GM12875 (cell line): ENCODE measurements around the gene BBS2.

ENCODE experiments used
- H3K4me3 ChIP-seq: one replicate; pipeline ENCODE4 v1.5.1; 2011; ENCODE audit warnings: low read depth, low read length, control low read depth
- TF ChIP-seq, protein P1 (sequence below): IDR thresholded peaks from 2 replicates; pipeline ENCODE4 v1.5.1; 2011; ENCODE audit warnings: low read depth, mild to moderate bottlenecking, control low read depth, inconsistent platforms, low read length, moderate library complexity, borderline replicate concordance; ENCODE audit not compliant: insufficient read depth

BBS2 gene

GRCh38 chr16:56542039-56542438, 22.2 kb upstream of the BBS2 start:
- TF ChIP-seq, protein P1, sequence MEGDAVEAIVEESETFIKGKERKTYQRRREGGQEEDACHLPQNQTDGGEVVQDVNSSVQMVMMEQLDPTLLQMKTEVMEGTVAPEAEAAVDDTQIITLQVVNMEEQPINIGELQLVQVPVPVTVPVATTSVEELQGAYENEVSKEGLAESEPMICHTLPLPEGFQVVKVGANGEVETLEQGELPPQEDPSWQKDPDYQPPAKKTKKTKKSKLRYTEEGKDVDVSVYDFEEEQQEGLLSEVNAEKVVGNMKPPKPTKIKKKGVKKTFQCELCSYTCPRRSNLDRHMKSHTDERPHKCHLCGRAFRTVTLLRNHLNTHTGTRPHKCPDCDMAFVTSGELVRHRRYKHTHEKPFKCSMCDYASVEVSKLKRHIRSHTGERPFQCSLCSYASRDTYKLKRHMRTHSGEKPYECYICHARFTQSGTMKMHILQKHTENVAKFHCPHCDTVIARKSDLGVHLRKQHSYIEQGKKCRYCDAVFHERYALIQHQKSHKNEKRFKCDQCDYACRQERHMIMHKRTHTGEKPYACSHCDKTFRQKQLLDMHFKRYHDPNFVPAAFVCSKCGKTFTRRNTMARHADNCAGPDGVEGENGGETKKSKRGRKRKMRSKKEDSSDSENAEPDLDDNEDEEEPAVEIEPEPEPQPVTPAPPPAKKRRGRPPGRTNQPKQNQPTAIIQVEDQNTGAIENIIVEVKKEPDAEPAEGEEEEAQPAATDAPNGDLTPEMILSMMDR = no peak
- no peak overlapping the region for H3K4me3 ChIP-seq

- H3K4me3 ChIP-seq = no peak overlapping the region
Observed at GRCh38 chr16:56539656-56540055, 19.8 kb upstream of the BBS2 start.

GRCh38 chr16:56538331-56538730, 18.5 kb upstream of the BBS2 start:
- TF ChIP-seq, protein P1 = no peak

More at GRCh38 chr16:56539656-56540055, 19.8 kb upstream of the BBS2 start:
- TF ChIP-seq, protein P1 = no peak

GRCh38 chr16:56534847-56535383, 15.1 kb upstream of the BBS2 start:
- TF ChIP-seq, protein P1 = no peak
- no peak overlapping the region for H3K4me3 ChIP-seq

More at GRCh38 chr16:56538331-56538730, 18.5 kb upstream of the BBS2 start:
- H3K4me3 ChIP-seq = no peak overlapping the region

DNA sequence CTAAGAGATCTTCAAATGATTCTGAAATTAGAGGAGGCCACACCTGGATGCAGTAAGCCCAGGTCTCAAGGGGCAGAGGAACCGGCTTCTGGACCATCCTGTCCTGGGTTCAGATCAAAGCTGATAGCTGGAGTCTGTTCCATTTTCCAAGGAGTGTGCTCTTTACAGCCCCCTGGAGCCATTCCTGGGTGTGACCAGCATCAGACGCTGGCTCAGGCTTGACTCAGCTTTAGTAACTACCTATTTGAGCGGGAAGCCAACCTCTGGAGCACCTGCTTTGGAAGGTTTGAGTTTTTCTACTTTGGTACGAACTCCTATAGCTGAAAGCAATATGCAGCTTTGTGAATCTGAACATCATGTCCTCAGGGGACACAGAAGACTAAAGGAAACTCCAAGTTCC, 12.9 kb upstream of the BBS2 start:
- H3K4me3 ChIP-seq = no peak overlapping the region
- TF ChIP-seq, protein P1 = no peak

GRCh38 chr16:56530872-56531271, 11.0 kb upstream of the BBS2 start:
- TF ChIP-seq, protein P1 = no peak
- H3K4me3 ChIP-seq = no peak overlapping the region

DNA sequence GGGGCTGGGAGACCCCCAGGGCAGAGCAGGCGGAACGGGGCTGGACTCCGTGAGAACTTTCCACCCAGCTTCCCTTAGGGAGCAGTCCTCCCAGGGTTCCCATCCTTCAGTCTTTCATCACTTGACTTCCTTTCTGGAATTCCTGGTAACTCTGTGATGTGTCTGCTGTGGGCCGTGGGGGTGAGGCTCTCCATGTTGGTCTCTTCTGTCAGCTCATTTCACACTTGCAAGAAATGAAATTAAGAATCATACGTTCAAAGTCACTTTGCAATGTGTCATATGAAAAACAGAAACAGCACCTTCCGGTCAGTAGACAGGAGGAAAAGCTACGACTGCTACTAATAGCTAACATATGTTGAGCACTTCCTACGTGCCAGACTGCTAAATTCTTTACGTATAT, 5.4 kb upstream of the BBS2 start:
- no peak overlapping the region for H3K4me3 ChIP-seq
- TF ChIP-seq, protein P1 = no peak
